Common myeloid progenitor, CD34-positive (primary cell): ENCODE results near the gene CACNA1D.

Experiments
- CTCF ChIA-PET: fragments of 350-600 bp; sonication (Branson Sonifier 250); formaldehyde crosslinking; loops from one replicate; lab custom pipeline; 2021; ENCODE audit warnings: antibody characterized with exemption; lab: Charles Lee
- POLR2A ChIA-PET: fragments of 350-600 bp; sonication (Branson Sonifier 250); formaldehyde crosslinking; loops from one replicate; lab custom pipeline; 2021; ENCODE audit warnings: antibody characterized with exemption; lab: Charles Lee
- DNase-seq, 3 donors: peaks; one replicate each; pipeline versions ENCODE4 v3.0.0 to v3.0.0-alpha.2; 2013
- H3K27ac ChIP-seq, 2 experiments: 1 replicate in 1 of 2; 2 replicates in 1 of 2; pipeline ENCODE4 v1.7.0; 2013; ENCODE audit warnings: inconsistent platforms in 2 of 2, low read length in 2 of 2, mild to moderate bottlenecking in 2 of 2, low read depth in 1 of 2, moderate library complexity in 1 of 2; ENCODE audit not compliant: severe bottlenecking in 2 of 2, insufficient read depth in 1 of 2, poor library complexity in 1 of 2
- H3K27me3 ChIP-seq, 5 experiments: replicated peaks in 2 of 5; 1 replicate in 3 of 5; 2 replicates in 2 of 5; pipeline versions ENCODE4 v1.6.1 to v1.7.0; 2013; ENCODE audit warnings: low read length in 4 of 5, mild to moderate bottlenecking in 2 of 5, moderate library complexity in 2 of 5, inconsistent platforms in 1 of 5; ENCODE audit not compliant: insufficient read depth in 5 of 5, control insufficient read depth in 4 of 5
- H3K36me3 ChIP-seq, 4 experiments: 1 replicate in 2 of 4; 2 replicates in 2 of 4; pipeline versions ENCODE4 v1.6.1 to v1.7.0; 2013; ENCODE audit warnings: low read length in 3 of 4, control low read depth in 1 of 4, mild to moderate bottlenecking in 1 of 4; ENCODE audit not compliant: control insufficient read depth in 4 of 4, insufficient read depth in 4 of 4
- H3K4me1 ChIP-seq, 4 experiments: 1 replicate in 3 of 4; 2 replicates in 1 of 4; pipeline versions ENCODE4 v1.6.1 to v1.7.1; 2013; ENCODE audit warnings: low read length in 3 of 4, mild to moderate bottlenecking in 3 of 4, control low read depth in 1 of 4, inconsistent platforms in 1 of 4, moderate library complexity in 1 of 4; ENCODE audit not compliant: control insufficient read depth in 4 of 4, insufficient read depth in 4 of 4; ENCODE audit errors: control extremely low read depth in 1 of 4
- H3K4me3 ChIP-seq, 7 experiments: 1 replicate in 4 of 7; 2 replicates in 3 of 7; pipeline versions ENCODE4 v1.5.1 to v1.7.0; 2013; ENCODE audit warnings: mild to moderate bottlenecking in 7 of 7, low read length in 6 of 7, moderate library complexity in 6 of 7, inconsistent platforms in 2 of 7, low read depth in 2 of 7, control low read depth in 1 of 7; ENCODE audit not compliant: insufficient read depth in 4 of 7, control insufficient read depth in 1 of 7; ENCODE audit errors: extremely low read depth in 1 of 7
- H3K9me3 ChIP-seq, 5 experiments: 1 replicate in 4 of 5; 2 replicates in 1 of 5; pipeline versions ENCODE4 v1.6.1 to v1.7.1; 2013; ENCODE audit warnings: low read length in 4 of 5, mild to moderate bottlenecking in 2 of 5, inconsistent platforms in 1 of 5, low read depth in 1 of 5, moderate library complexity in 1 of 5; ENCODE audit not compliant: control insufficient read depth in 4 of 5, insufficient read depth in 2 of 5; ENCODE audit errors: control extremely low read depth in 1 of 5
- WGBS: methylation state at CpG from one replicate; pipeline ENCODE4 v1.1.5; 2013; ENCODE audit not compliant: insufficient coverage; 5-methylcytosine and 5-hydroxymethylcytosine counted together

The CACNA1D gene

GRCh38 chr3:53711387-53711786 lies 217.0 kb downstream of the CACNA1D start:
- H3K4me3 ChIP-seq = no peak overlapping the region
- DNase-seq = no peak
- no peaks in the 10 kb centered on the region for H3K36me3 ChIP-seq
- ChIA-PET CTCF (interaction anchor here (1.1 to 4.3 kb wide), 7 partner anchors 9 to 337 kb away, joined by 4 to 31 read pairs (median 10); no protein-coding TSS in a partner anchor), POLR2A (no interaction called here)
- peaks cover 4 to 10% (median 4%) of the 10 kb centered on the region in 4 experiments for H3K4me1 ChIP-seq
- H3K9me3 ChIP-seq = no peaks in the 10 kb centered on the region
- 98% methylated on average over 5 of the region's 6 CpGs for WGBS
- peaks cover 0 to 11% (median 0%) of the 10 kb centered on the region in 5 experiments for H3K27me3 ChIP-seq
- H3K27ac ChIP-seq = no peak overlapping the region

GRCh38 chr3:53712817-53713388 lies 218.5 kb downstream of the CACNA1D start:
- ChIA-PET POLR2A (no interaction called here), CTCF (interaction anchor here (1.7 to 1.9 kb wide), 2 partner anchors 11 to 338 kb away, joined by 4 to 5 read pairs; no protein-coding TSS in a partner anchor)
- Histone ChIP-seq H3K4me3 (no peak overlapping the region), H3K36me3 (no peaks in the 10 kb centered on the region), H3K4me1 (peaks cover 4 to 16% (median 5%) of the 10 kb centered on the region in 4 experiments), H3K27me3 (peaks cover 0 to 8% (median 0%) of the 10 kb centered on the region in 5 experiments), H3K27ac (no peak overlapping the region), H3K9me3 (no peaks in the 10 kb centered on the region)
- DNase-seq = no peak
- 100% methylated on average over 3 of the region's 4 CpGs for WGBS

GRCh38 chr3:53713626-53714025 lies 219.2 kb downstream of the CACNA1D start:
- CTCF ChIA-PET = interaction anchor here (1.9 kb wide), 1 partner anchor 339 kb away, joined by 4 read pairs; no protein-coding TSS in a partner anchor
- Histone ChIP-seq H3K4me3 (no peak overlapping the region), H3K27me3 (peaks cover 0 to 6% (median 0%) of the 10 kb centered on the region in 5 experiments), H3K27ac (no peak overlapping the region), H3K4me1 (peaks cover 4 to 16% (median 5%) of the 10 kb centered on the region in 4 experiments), H3K9me3 (no peaks in the 10 kb centered on the region), H3K36me3 (no peaks in the 10 kb centered on the region)
- POLR2A ChIA-PET = no interaction called here
- WGBS = 92% methylated on average over 2 of the region's 2 CpGs
- DNase-seq = no peak

GRCh38 chr3:53715815-53716483 lies 221.5 kb downstream of the CACNA1D start:
- no peaks in the 10 kb centered on the region for H3K9me3 ChIP-seq
- POLR2A ChIA-PET = no interaction called here
- peaks cover 0 to 10% (median 1%) of the 10 kb centered on the region in 4 experiments for H3K4me1 ChIP-seq
- no peak overlapping the region for H3K4me3 ChIP-seq
- CTCF ChIA-PET = interaction anchor here (0.9 to 1.1 kb wide), 2 partner anchors 341 to 418 kb away, joined by 5 read pairs; no protein-coding TSS in a partner anchor
- H3K27ac ChIP-seq = no peak overlapping the region
- H3K27me3 ChIP-seq = no peaks in the 10 kb centered on the region
- 90% methylated on average over 2 of the region's 5 CpGs for WGBS
- peak in 1 of 3 donors; percentile 27 for DNase-seq
- H3K36me3 ChIP-seq = no peaks in the 10 kb centered on the region

GRCh38 chr3:53716998-53717397 lies 222.6 kb downstream of the CACNA1D start:
- POLR2A ChIA-PET = no interaction called here
- peak in 2 of 3 donors; percentile 42 to 46 for DNase-seq
- Histone ChIP-seq H3K36me3 (no peaks in the 10 kb centered on the region), H3K27ac (no peak overlapping the region), H3K4me3 (no peak overlapping the region), H3K27me3 (peaks cover 0 to 4% (median 0%) of the 10 kb centered on the region in 5 experiments), H3K9me3 (no peaks in the 10 kb centered on the region), H3K4me1 (peaks cover 0 to 10% (median 1%) of the 10 kb centered on the region in 4 experiments)
- CTCF ChIA-PET = no interaction called here
- WGBS = 20% methylated on average over 6 of the region's 7 CpGs

GRCh38 chr3:53718462-53718861 lies 224.1 kb downstream of the CACNA1D start:
- 100% methylated on average over 3 of the region's 17 CpGs for WGBS
- CTCF ChIA-PET = no interaction called here

GRCh38 chr3:53719796-53720195 lies 225.4 kb downstream of the CACNA1D start:
- H3K27ac ChIP-seq = no peak overlapping the region
- H3K9me3 ChIP-seq = no peaks in the 10 kb centered on the region
- no peak overlapping the region for H3K4me3 ChIP-seq
- H3K36me3 ChIP-seq = no peaks in the 10 kb centered on the region
- peaks cover 0 to 15% (median 1%) of the 10 kb centered on the region in 4 experiments for H3K4me1 ChIP-seq
- H3K27me3 ChIP-seq = peaks cover 0 to 8% (median 0%) of the 10 kb centered on the region in 5 experiments
- DNase-seq = no peak
- WGBS = 93% methylated on average over 4 of the region's 6 CpGs
- ChIA-PET CTCF (interaction anchor here (1.4 kb wide), 1 partner anchor 9 kb away, joined by 4 read pairs; no protein-coding TSS in a partner anchor), POLR2A (no interaction called here)

More at GRCh38 chr3:53718462-53718861, 224.1 kb downstream of the CACNA1D start:
- Histone ChIP-seq H3K27ac (no peak overlapping the region), H3K36me3 (no peaks in the 10 kb centered on the region), H3K4me1 (peaks cover 0 to 10% (median 1%) of the 10 kb centered on the region in 4 experiments), H3K27me3 (peaks cover 0 to 6% (median 0%) of the 10 kb centered on the region in 5 experiments), H3K4me3 (no peak overlapping the region), H3K9me3 (no peaks in the 10 kb centered on the region)
- no peak for DNase-seq
- POLR2A ChIA-PET = no interaction called here
